GM19455 (cell line): Measurements from ENCODE around the gene FANCD2.
"Not testable (repeated sequence)": the region's sequence is repeated elsewhere in the genome, so short reads cannot be mapped to it uniquely, and the experiment has no call there.

ENCODE experiments used
- ATAC-seq: cut with Tn5 transposase; IDR thresholded peaks from one replicate; pipeline ENCODE4 v1.9.1; 2021; ENCODE audit not compliant: unreplicated experiment

Gene FANCD2

GRCh38 chr3:10099041-10099440 lies 72.8 kb downstream of the FANCD2 start:
- ATAC-seq: no peak

- ATAC-seq: no peak
These were observed 80.7 kb downstream of the FANCD2 start for GRCh38 chr3:10106919-10107318.

DNA sequence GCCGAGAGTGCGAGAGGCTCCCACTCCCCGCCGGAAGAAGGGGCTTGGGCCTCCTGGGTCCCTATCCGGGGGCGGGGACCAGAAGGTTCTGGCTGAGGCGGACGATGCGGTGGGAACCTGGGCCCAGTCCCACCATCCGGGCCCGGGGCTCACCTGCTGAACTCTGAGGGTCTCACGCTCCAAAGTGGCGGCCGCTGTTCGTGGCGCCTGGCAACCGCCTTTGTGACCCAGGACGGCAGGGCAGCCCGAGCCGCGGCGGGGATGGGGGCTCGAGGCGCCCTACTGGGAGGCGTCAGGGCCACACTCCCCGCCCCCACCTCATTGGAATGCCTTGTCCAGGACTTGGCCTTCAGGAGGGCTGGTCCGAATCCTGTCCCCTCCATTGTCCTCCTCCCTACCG lies 81.9 kb downstream of the FANCD2 start, which contains the start of gene FANCD2OS:
TSS of gene FANCD2OS (minus strand) at position 165 of the 400 bp plus-strand sequence. CDS start 3,481 bp downstream, outside the sequence.
- ATAC-seq: no peak

- ATAC-seq: peak; percentile 90
These were observed 89.3 kb downstream of the FANCD2 start, which contains the start of gene BRK1 for GRCh38 chr3:10115326-10116137. Gene BRK1, plus strand, starts transcription at chr3:10115675. Its CDS starts 27 bp downstream, at chr3:10115702.

GRCh38 chr3:10116138-10116460 lies 89.9 kb downstream of the FANCD2 start:
- peak; percentile 8 for ATAC-seq

GRCh38 chr3:10116928-10117327 lies 90.7 kb downstream of the FANCD2 start:
- no peak for ATAC-seq

DNA sequence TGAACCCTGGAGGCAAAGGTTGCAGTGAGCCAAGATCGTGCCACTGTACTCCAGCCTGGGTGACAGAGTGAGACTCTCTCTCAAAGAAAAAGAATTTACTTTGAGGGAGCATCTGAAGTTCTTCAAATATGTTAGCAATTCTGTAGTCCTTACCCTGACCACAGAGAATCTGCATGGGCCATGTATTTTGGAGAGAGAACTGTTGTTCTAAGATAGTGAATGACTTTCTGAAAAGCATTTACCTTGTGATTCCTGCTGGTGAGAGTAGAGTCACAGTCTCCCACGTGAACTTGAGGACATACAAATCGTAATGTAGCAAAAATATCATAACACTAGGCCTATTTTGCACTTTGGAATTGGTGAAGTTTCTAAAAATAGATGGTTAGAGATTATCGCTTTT lies 93.1 kb downstream of the FANCD2 start:
- ATAC-seq: no peak

DNA sequence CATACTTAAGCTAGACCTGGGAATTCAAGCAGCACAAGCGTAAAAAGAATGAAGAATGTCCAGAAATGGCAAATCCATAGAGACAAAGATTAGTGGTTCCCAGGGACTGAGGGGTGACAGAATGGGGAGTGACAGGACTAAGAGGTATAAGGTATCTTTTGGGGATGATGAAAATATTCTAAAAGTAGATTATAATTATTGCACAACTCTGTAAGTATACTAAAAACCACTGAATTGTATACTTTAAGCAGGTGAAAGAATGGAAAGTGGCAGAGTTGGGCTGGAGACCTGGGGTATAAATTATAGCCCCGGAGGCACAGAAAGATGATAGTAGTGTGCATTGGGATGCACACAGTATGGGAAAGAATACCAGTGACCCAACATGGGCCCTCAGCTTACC lies 94.8 kb downstream of the FANCD2 start:
- ATAC-seq: no peak

DNA sequence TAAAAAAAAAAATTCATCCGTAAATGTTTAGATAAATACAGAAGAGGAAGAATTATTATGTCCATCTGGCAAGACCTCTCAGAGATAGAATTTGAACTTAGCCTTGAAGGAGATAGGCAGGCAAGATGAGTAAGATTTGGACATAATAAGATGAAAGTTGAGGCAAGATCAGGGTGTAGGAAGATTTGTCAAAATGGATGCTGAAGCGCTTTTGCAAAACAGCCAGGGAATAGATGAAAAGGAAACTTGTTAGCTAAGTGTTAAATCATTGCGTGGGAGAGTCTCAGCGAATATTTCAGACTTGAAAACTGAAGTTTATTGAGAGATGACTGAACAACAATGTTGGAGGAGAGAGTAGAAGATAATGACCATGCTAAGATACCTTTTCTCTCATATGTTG lies 96.5 kb downstream of the FANCD2 start:
- ATAC-seq: no peak

DNA sequence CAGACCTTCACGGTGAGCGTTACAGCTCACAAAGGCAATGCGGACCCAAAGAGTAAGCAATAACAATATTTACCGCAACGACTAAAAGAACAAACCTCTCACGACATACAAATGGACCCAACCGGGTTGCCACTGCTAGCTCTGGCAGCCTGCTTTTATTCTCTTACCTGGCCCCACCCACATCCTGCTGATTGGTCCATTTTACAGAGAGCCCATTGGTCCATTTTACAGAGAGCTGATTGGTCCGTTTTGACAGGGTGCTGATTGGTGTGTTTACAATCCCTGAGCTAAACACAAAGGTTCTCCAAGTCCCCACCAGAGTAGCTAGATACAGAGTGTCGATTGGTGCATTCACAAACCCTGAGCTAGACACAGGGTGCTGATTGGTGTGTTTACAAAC lies 109.6 kb downstream of the FANCD2 start:
- not testable (repeated sequence) for ATAC-seq

DNA sequence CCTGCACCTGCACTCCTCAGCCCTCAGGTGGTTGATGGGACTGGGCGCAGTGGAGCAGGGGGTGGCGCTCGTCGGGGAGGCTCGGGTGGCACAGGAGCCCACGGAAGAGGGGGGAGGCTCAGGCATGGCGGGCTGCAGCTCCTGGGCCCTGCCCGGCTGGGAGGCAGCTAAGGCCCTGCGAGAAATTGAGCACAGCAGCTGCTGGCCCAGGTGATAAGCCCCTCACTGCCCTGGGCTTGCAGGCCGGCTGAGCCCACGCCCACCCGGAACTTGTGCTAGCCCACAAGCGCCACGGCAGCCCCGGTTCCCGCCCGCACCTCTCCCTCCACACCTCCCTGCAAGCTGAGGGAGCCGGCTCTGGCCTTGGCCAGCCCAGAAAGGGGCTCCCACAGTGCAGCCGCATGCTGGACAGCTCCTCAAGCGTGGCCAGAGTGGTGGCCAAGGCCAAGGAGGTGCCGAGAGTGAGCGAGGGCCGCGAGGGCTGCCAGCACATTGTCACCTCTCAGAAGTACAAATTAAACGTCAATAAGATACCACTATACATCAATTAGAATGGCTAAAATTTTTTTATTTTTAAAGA lies 110.3 kb downstream of the FANCD2 start:
- ATAC-seq: no peak

DNA sequence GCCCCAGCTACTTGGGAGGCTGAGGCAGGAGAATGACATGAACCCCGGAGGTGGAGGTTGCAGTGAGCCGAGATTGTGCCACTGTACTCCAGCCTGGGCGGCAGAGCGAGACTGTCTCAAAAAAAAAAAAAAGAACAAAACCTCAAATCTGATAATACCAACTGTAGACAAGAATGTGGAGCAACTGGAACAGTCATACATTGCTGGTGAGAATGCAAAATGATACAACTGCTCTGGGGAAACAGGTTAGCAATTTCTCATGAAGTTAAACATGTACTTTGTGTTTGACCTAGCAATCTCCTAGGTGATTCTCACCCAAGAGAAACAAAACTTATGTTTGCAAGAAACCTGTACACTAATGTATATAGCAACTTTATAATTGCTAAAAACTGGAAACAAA lies 110.9 kb downstream of the FANCD2 start:
- ATAC-seq: no peak

DNA sequence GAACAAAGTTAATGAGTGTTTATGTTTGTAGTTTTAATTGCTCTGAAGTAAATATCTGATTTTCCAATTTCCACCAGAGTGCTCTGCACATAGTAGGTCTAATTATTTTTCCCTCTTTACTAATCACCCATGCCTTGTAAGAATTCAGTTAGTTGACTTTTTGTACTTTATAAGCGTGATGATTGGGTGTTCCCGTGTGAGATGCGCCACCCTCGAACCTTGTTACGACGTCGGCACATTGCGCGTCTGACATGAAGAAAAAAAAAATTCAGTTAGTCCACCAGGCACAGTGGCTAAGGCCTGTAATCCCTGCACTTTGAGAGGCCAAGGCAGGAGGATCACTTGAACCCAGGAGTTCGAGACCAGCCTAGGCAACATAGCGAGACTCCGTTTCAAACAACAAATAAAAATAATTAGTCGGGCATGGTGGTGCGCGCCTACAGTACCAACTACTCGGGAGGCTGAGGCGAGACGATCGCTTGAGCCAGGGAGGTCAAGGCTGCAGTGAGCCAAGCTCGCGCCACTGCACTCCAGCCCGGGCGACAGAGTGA lies 114.8 kb downstream of the FANCD2 start:
- no peak for ATAC-seq

- no peak for ATAC-seq
These were observed 116.7 kb downstream of the FANCD2 start for GRCh38 chr3:10142707-10143560.

DNA sequence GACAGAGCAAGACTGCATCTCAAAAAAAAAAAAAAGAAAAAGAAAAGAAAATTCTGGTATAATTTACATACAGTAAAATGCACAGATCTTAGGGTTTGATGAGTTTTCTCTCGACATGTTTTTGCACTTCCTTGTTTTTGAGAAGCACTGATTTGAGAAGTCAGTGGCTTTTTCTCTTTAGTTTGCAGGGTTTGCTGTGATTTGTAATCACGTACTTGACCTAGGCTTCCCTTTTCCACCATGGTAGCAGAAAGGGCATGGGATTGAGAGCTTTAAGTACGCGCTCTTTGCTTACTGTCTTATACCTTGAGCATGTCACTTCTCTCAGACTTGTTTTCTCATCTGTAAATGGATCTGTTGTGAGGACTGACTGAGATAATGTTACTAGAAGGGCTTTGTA lies 119.4 kb downstream of the FANCD2 start:
- ATAC-seq: no peak

DNA sequence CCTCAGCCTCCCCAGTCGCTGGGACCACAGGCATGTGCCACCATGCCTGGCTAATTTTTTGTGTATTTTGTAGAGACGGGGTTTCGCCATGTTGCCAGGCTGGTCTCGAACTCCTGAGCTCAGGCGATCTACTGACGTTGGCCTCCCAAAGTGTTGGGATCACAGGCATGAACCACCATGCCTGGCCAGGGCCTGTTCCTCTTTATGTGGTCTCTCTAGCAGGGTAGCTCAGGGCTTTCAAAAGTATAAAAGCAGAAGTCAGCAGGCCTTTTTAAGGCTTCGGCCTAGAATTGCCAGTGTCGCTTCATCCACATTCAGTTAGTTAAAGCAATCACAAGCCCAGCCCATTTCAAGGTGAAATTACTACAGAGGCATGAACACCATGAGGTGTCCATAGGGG lies 123.0 kb downstream of the FANCD2 start:
- no peak for ATAC-seq

DNA sequence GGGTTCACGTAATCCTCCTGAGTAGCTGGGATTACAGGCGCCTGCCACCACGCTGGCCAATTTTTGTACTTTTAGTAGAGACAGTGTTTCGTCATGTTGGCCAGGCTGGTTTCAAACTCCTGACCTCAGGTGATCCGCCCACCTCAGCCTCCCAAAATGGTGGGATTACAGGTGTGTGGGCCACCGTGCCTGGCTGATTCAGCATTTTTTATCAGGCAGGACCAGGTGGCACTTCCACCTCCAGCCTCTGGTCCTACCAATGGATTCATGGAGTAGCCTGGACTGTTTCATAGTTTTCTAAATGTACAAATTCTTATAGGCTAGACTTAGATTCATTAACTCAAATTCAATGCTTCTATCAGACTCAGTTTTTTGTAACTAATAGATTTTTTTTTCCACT lies 124.8 kb downstream of the FANCD2 start:
- ATAC-seq: no peak
